HG02610 (cell line): ENCODE measurements around the gene DAB2.
"Not testable (repeated sequence)": the region's sequence is repeated elsewhere in the genome, so short reads cannot be mapped to it uniquely, and the experiment has no call there.

Source experiments
- ATAC-seq: cut with Tn5 transposase; IDR thresholded peaks from one replicate; pipeline ENCODE4 v1.9.1; 2021; ENCODE audit warnings: mild to moderate bottlenecking, moderate library complexity; ENCODE audit not compliant: unreplicated experiment

The DAB2 gene

GRCh38 chr5:39352951-39353350 lies 71.8 kb downstream of the DAB2 start:
- no peak for ATAC-seq

- ATAC-seq, result no peak
These were observed 72.6 kb downstream of the DAB2 start for GRCh38 chr5:39352170-39352569.

GRCh38 chr5:39349484-39349883 lies 75.3 kb downstream of the DAB2 start:
- ATAC-seq, result no peak

- ATAC-seq, result no peak
These were observed 82.3 kb downstream of the DAB2 start for GRCh38 chr5:39342460-39342859.

GRCh38 chr5:39341896-39342295 lies 82.9 kb downstream of the DAB2 start:
- ATAC-seq, result no peak

- no peak for ATAC-seq
These were observed 84.3 kb downstream of the DAB2 start for GRCh38 chr5:39340506-39340905.

GRCh38 chr5:39337252-39337915 lies 87.4 kb downstream of the DAB2 start:
- ATAC-seq, result no peak

GRCh38 chr5:39334296-39334695 lies 90.5 kb downstream of the DAB2 start:
- not testable (repeated sequence) for ATAC-seq

GRCh38 chr5:39333104-39333503 lies 91.7 kb downstream of the DAB2 start:
- no peak for ATAC-seq

- no peak for ATAC-seq
These were observed 92.9 kb downstream of the DAB2 start for GRCh38 chr5:39331861-39332381.

- no peak for ATAC-seq
These were observed 96.0 kb downstream of the DAB2 start for GRCh38 chr5:39328731-39329130.

GRCh38 chr5:39323542-39323941 lies 101.2 kb downstream of the DAB2 start:
- ATAC-seq, result no peak
